ENCODE data around the gene CHID1.

CHID1 gene

DNA sequence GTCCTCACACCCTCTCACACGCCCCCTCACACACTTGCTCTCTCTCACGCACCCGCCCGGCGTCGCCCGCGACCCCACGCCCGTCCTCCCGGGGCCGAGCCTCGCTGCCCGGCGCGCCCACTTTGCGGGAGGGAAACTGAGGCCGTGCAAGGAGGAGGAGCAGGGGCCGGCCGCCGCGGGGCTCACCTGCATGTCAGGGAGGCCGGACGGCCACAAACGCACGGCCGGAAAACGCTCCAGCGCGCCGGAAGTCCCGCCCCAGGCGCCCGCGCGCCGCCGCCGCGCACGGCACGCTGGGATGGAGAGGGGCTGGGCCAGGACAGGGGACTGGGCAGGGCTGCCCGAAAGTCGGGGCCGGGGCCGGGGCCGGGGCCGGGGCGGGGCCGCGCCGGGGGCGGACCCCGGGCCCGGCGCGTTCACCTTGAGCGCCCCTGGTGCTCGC lies at the start of gene CHID1:
TSS of gene CHID1 (minus strand) at position 222 of the 442 bp plus-strand sequence. CDS start 5,994 bp downstream, outside the sequence.
- no peaks in the 10 kb centered on the region for H3F3A ChIP-seq (ENCODE audit: low read depth)
- no peak for TF ChIP-seq EZH2phosphoT487 (IDR thresholded peaks at IDR 0.05; ENCODE audit: borderline replicate concordance)
- TF ChIP-seq, protein P1, sequence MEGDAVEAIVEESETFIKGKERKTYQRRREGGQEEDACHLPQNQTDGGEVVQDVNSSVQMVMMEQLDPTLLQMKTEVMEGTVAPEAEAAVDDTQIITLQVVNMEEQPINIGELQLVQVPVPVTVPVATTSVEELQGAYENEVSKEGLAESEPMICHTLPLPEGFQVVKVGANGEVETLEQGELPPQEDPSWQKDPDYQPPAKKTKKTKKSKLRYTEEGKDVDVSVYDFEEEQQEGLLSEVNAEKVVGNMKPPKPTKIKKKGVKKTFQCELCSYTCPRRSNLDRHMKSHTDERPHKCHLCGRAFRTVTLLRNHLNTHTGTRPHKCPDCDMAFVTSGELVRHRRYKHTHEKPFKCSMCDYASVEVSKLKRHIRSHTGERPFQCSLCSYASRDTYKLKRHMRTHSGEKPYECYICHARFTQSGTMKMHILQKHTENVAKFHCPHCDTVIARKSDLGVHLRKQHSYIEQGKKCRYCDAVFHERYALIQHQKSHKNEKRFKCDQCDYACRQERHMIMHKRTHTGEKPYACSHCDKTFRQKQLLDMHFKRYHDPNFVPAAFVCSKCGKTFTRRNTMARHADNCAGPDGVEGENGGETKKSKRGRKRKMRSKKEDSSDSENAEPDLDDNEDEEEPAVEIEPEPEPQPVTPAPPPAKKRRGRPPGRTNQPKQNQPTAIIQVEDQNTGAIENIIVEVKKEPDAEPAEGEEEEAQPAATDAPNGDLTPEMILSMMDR (conservative IDR thresholded peaks at IDR 0.05; ENCODE audit: low read length): no peak
- peak within 1 kb of the TSS; percentile 86 for H3K4me2 ChIP-seq (ENCODE audit: low read depth, low read length, poor library complexity, severe bottlenecking)
- H3K9me2 ChIP-seq (replicated peaks; ENCODE audit: low read depth, low read length): no peaks in the 10 kb centered on the region
- H3K36me3 ChIP-seq (ENCODE audit: insufficient read depth, low read length): no peaks in the 10 kb centered on the region
- peaks cover 5% of the 10 kb centered on the region for H4K20me1 ChIP-seq (ENCODE audit: insufficient read depth, low read length, poor library complexity, severe bottlenecking)
- no peaks in the 10 kb centered on the region for H3K27me3 ChIP-seq (ENCODE audit: insufficient read depth, low read length, poor library complexity, severe bottlenecking)
- H3K79me2 ChIP-seq (ENCODE audit: insufficient read depth, low read length): peaks cover 30% of the 10 kb centered on the region
- peak within 1 kb of the TSS; percentile 90 for H3K9ac ChIP-seq (ENCODE audit: low read depth, low read length, poor library complexity, severe bottlenecking)
- H3K9me3 ChIP-seq (ENCODE audit: insufficient read depth, low read depth, low read length): no peaks in the 10 kb centered on the region
- peak within 1 kb of the TSS; percentile 89 for H2AFZ ChIP-seq (ENCODE audit: low read length)
- peak within 1 kb of the TSS; percentile 90 for H3K4me3 ChIP-seq (ENCODE audit: low read length, poor library complexity, severe bottlenecking)
- H3K4me1 ChIP-seq (ENCODE audit: insufficient read depth, low read length, poor library complexity, severe bottlenecking): peaks cover 21% of the 10 kb centered on the region

DNA sequence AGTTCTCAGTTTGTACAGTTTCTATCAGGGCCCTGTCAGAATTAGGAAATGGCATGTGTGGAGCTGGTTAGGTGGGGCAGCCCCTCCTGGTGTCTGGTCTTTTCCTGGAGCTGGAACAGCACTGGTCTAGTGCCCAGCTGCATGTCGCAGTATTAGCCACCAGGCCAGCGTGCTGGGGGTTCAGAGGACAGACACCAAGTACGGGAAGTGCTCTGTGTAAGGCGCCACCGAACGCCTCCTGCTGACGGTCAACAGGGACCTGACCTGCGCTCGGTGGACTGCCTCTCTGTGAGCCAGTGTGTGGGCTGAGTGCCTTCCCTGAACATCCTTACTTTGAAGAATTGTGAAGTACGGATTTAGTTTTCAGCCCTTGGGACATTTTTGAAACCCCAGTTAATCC lies 49.0 kb upstream of the CHID1 start:
- no peaks in the 10 kb centered on the region for H3K9me2 ChIP-seq (replicated peaks; ENCODE audit: low read depth, low read length)

DNA sequence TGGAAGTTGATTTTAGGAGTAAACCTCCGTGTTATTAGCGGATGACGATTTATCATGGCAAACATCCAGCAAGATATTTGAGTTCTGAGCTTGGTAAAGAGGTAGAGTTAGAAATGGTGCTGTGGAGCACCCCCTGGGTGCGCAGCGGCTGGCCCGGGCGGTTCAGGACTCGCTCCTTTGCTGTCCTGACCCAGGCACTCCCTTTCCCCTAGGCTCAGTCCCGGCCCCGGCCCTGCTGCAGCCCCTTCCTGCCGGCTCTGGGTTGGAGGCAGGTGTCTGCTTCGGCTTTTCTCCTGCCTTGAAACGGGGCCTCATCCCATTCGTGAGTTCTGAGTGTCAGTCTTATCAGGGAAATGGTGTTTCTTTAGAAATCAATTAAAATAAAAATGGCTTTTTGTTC lies 48.4 kb upstream of the CHID1 start:
- Histone ChIP-seq H4K20me1 (ENCODE audit: insufficient read depth, low read length, poor library complexity, severe bottlenecking) (peaks cover 24% of the 10 kb centered on the region), H3K4me1 (ENCODE audit: insufficient read depth, low read length, poor library complexity, severe bottlenecking) (peaks cover 15% of the 10 kb centered on the region), H3K9ac (ENCODE audit: low read depth, low read length, poor library complexity, severe bottlenecking) (no peak overlapping the region), H3K4me3 (ENCODE audit: low read length, poor library complexity, severe bottlenecking) (no peak overlapping the region), H3F3A (ENCODE audit: low read depth) (no peaks in the 10 kb centered on the region), H3K36me3 (ENCODE audit: insufficient read depth, low read length) (peaks cover 60% of the 10 kb centered on the region; the same call in 1 of the 2 replicates), H3K79me2 (ENCODE audit: insufficient read depth, low read length) (peaks cover 49% of the 10 kb centered on the region), H2AFZ (ENCODE audit: low read length) (no peak overlapping the region), H3K9me2 (replicated peaks; ENCODE audit: low read depth, low read length) (no peaks in the 10 kb centered on the region), H3K27me3 (ENCODE audit: insufficient read depth, low read length, poor library complexity, severe bottlenecking) (no peaks in the 10 kb centered on the region), H3K4me2 (ENCODE audit: low read depth, low read length, poor library complexity, severe bottlenecking) (no peak overlapping the region), H3K9me3 (ENCODE audit: insufficient read depth, low read depth, low read length) (no peaks in the 10 kb centered on the region)
- no peak for TF ChIP-seq EZH2phosphoT487 (IDR thresholded peaks at IDR 0.05; ENCODE audit: borderline replicate concordance)
- TF ChIP-seq, protein P1 (conservative IDR thresholded peaks at IDR 0.05; ENCODE audit: low read length): no peak

More for the DNA sequence above, 49.0 kb upstream of the CHID1 start:
- Histone ChIP-seq H2AFZ (ENCODE audit: low read length) (no peak overlapping the region), H3K9ac (ENCODE audit: low read depth, low read length, poor library complexity, severe bottlenecking) (no peak overlapping the region), H3K9me3 (ENCODE audit: insufficient read depth, low read depth, low read length) (no peaks in the 10 kb centered on the region), H3K4me3 (ENCODE audit: low read length, poor library complexity, severe bottlenecking) (no peak overlapping the region), H3F3A (ENCODE audit: low read depth) (no peaks in the 10 kb centered on the region), H4K20me1 (ENCODE audit: insufficient read depth, low read length, poor library complexity, severe bottlenecking) (peaks cover 18% of the 10 kb centered on the region), H3K27me3 (ENCODE audit: insufficient read depth, low read length, poor library complexity, severe bottlenecking) (no peaks in the 10 kb centered on the region), H3K4me1 (ENCODE audit: insufficient read depth, low read length, poor library complexity, severe bottlenecking) (peaks cover 9% of the 10 kb centered on the region), H3K4me2 (ENCODE audit: low read depth, low read length, poor library complexity, severe bottlenecking) (no peak overlapping the region), H3K79me2 (ENCODE audit: insufficient read depth, low read length) (peaks cover 43% of the 10 kb centered on the region), H3K36me3 (ENCODE audit: insufficient read depth, low read length) (peaks cover 63% of the 10 kb centered on the region; the same call in 1 of the 2 replicates)
- TF ChIP-seq, protein P1 (conservative IDR thresholded peaks at IDR 0.05; ENCODE audit: low read length): no peak
